Measurements from ENCODE around the gene KLHL30.
"Not testable (repeated sequence)": the region's sequence is repeated elsewhere in the genome, so short reads cannot be mapped to it uniquely, and the experiment has no call there.

Gene KLHL30

GRCh38 chr2:238101891-238102841 is 36.3 kb upstream of the KLHL30 start:
- DNase-seq (ENCODE audit: low read depth), result no peak

DNA sequence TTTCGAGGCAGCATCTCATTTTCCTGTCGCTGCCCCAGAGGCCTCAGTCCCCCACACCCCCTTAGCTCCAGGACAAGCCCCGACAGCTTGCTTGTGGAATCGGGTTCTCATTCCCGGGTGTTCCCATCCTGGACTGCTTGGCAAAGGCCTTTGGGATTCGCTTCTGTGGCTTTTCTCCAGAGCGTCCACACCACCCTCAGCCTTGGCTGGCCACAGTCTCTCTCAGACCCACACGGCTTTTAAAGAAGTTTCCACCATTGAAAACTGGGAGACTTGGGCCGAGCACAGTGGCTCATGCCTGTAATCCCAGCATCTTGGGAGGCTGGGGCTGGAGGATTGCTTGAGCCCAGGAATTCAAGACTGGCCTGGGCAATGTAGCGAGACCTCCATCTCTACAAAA is 35.6 kb upstream of the KLHL30 start:
- DNase-seq (ENCODE audit: low read depth), result no peak

DNA sequence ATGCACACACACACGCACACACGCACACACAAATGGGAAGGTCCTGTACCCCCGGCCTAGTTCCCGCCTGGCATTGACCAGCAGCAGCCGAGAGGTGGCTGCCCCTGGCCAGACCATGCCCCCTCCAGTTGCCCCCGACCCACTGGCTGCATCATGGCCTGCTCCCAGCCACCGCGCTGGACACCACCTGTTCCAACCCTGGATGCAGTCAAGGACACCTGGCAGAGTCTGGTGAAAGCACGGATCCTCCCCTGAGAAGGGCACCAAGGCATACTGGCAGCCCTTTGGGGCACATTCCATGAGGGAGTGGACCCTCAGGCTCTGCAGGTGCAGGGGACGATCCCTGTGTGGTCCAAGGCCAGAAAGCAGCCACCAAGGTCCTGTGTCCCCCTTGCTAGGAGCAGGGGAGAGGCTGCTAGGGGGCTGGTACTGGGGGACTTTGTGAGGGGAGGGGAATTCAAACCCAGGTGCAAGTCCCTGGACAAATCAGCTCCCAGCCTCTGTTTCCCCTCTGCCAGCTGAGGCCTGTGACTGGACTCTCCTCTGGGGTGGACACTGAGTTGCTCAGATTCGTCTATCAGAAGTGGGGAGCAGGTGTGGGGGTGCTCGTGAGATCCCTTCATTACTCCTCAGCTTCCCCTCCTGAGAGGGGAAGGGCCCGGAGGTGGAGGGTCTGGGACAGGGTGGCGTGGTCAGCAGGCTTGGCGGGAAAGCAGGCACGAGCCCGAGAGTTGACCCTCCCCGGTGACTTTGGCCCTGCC is 34.8 kb upstream of the KLHL30 start:
- no peak for DNase-seq (ENCODE audit: low read depth)

DNA sequence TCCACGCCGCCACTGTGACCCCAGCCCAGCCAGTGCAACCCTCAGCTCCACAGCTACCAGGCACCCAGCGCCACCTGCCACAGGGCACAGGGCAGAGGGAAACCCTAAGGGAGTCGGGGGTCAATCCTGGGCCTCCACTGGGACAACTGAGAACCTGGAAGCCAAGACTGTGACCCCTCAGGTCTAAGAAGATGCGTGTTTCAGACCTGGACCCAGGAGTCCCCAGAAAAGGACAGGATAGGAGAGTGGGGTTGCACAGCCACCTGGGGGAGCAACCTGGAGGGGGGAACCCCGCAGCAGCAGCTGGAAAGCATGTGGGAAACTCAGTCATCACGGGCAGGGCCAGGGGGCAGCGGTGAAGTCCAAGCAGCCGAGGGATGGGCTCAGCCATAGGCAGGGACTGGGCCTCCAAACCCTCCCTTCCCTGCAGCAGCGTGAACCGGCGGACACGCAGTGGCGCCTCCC is 34.2 kb upstream of the KLHL30 start:
- DNase-seq (ENCODE audit: low read depth), result no peak

DNA sequence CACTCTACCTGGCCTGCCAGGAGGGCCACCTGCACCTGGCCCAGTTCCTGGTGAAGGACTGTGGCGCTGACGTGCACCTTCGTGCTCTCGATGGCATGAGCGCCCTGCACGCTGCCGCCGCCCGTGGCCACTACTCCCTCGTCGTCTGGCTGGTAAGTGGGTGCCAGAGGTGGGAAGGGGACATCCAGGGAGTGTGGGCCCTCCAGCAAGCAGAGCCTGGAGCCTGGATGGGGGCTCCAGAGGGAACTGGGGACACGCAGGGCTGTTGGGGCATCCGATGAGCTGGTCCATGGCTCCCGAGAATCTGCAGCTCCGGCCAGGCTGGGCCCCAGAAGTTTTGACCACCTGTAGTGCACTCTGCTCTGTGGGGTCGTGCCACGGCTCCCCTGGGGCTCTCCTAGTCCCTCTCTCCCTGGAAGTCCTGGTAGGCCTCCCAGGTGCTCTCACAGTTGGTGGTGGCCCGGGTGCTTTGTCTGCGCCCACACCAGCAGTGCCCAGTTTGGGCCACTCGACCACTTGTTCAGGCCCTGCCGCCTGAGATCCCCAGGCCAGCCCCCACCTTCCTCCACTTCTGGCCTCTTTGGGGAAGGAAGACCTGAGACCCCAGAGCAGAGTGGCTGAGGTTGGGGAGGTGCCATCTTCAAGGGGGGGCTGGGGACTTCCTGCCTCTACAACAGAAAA is 33.6 kb upstream of the KLHL30 start:
- no peak for DNase-seq (ENCODE audit: low read depth)

GRCh38 chr2:238105506-238106338 is 32.7 kb upstream of the KLHL30 start:
- no peak for DNase-seq (ENCODE audit: low read depth)

GRCh38 chr2:238106339-238106697 is 32.1 kb upstream of the KLHL30 start:
- no peak for DNase-seq (ENCODE audit: low read depth)

- no peak for DNase-seq (ENCODE audit: low read depth)
These were observed 31.6 kb upstream of the KLHL30 start for GRCh38 chr2:238106698-238107524.

- no peak for DNase-seq (ENCODE audit: low read depth)
These were observed 30.7 kb upstream of the KLHL30 start for GRCh38 chr2:238107525-238108422.

DNA sequence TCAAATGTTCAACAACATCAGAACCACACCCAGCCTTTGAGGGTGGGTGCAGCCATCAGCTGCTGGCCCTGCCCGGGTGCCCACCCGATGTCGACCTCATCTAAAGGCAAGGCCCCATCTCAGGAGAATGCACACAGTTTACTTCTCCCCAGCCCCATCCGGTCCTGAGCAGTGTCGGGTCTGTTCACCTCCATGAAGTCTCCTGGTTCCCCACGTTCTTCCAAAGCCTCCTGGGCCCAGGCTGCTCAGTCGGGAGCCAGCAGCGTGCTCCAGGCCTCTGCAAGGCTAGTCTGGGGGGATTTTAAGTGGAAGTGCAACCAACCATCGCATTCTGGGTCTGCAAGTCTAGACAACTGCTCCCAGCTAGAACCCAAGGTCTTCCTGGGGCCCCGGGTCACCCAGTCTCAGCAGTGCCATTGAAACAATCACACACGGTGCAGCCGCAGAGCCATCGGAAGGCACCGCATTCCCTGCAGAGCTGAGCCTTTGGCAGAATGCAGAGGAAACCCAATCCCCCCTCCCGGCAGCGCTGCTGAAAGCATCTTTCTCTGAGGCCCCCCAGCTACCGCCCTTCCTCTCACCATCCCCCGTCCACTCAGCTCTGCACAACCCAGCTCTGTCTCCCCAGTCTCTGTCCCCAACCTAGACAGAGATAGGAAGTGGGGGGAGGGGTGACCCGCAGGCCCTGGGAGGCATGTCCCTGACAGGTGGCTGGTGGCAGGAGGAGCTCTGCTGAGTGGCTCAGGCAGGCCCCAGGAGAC is 29.9 kb upstream of the KLHL30 start:
- DNase-seq (ENCODE audit: low read depth), result no peak

DNA sequence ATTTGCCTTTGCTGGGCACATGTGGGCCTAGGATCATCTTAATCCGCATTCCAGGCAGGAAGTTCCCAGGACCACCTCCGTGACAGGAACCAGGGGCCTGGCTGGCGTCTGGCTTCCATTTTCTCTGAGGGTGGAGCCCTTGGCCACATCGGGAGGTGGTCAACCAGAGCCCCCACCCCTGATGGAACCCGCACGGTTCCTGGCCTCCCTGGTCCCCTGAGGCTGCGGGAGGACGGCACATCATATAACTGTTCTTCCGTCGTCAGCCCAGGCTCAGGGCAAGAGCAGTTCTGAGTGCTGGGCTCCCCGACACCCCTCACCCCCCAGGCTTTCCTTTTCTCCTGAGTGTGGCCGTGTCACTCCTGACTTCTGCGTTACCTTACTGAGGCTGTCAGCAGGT is 24.9 kb upstream of the KLHL30 start:
- no peak for DNase-seq (ENCODE audit: low read depth)

DNA sequence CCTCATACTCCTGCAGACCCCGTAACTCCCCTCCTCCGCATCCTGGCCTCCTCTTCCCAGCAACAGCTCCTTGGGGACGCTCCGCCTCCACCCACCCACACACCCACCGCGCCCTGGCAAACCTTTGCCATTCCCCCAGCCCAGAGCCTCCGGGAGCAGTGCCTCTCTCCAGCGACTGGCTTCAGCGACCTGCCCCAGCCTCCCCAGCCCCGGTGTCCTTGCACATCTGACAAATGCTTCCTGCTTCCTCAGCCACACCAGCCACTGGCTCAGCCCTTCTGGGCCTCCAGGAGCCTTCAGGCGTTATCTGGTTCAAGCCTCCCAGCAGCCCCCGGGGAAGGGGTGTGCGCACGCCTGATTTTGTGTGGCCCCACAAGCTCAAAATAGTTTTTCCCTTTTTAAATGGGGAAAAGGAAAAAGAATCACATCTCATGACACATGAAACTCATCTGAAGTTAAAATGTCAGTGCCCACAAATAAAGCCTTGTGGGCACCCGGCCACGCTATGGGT is 24.1 kb upstream of the KLHL30 start:
- DNase-seq (ENCODE audit: low read depth), result no peak

DNA sequence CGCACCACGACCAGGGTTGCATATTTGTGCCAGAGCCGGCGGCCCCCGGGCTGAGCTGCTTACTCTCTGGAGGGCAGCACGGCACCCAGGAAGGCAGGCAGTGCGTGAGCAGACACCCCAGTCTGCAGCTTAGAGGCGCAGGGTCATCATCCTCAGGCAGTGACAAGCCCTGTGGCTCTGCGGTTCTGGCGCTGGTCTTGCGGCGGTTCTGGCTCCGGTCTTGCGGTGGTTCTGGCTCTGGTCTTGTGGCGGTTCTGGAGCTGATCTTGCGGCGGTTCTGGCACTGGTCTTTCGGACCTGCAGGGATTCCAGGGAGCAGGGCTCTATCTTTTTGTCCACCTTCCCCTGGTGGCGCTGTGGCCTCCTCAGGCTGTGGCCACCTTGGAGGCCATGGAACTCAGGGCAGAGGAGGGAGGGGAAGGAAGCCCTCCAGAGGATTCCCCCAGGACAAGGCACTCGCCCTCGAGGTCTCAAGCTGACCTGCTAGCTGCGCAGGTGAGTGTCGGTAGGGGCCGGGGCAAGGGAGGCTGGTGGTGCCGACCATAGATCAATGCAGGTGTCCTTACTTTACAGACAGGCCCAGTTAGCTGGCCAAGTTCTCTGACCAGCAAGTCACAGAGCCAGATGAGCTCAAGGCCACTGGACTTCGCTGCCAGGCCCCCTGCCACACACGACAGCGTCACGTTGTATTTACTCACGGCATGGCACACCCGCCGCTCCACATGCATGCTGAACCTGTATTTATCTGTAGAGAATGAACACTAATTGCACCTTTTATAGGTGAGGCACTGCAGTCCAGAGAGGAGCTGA is 23.4 kb upstream of the KLHL30 start:
- no peak for DNase-seq (ENCODE audit: low read depth)

DNA sequence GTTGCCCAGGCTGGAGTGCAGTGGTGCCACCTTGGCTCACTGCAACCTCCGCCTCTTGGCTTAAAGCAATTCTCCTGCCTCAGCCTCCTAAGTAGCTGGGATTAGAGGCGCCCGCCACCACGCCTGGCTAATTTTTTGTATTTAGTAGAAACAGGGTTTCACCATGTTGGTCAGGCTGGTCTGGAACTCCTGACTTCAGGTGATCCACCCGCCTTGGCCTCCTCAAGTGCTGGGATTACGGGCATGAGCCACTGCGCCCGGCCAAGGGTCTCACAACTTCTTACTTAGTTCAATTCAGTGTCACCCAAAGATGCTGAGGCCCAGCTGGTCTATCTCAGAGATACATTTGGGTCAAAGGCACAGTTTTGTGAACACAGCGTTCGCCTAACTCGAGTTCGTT is 22.8 kb upstream of the KLHL30 start:
- DNase-seq (ENCODE audit: low read depth), result not testable (repeated sequence)

DNA sequence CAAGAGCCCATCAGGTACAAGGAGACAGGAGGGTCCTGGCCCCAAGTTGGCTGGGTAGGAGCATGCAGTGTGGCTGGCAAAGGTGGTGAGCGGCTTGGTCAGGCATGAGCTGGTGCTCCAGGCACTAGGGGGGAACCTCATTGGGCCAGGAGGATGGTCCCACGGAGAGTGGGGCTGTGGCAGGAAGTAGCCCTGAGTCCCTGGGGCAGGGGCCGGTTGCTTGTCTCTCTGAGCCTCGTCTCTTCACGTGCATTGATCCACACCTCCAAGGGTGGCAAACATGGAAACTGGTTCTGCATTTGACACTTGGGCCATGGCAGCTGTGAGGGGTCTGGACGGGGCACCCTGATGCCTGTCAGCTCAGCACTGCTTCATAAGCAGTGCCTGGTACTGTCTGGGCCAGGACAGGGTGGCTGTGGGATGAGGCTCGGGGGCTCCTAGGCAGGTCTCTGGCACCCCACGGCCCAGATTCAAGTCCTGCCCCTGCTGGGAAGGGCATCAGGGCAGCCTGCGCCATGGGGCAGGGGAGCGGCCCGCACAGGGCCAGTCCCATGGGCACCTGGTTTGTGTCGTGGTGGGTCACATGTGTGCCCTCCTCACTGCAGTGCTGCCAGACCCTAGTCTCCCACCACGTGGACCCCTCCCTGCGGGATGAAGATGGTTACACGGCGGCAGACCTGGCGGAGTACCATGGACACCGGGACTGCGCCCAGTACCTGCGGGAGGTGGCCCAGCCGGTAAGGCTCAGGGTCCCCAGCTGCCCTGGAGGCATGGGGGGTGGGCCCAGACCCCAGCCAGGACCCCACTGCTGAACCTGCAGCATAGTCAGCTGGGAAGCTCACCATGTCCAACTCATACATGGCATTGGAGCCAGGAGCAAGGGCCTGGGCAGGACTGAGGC is 21.9 kb upstream of the KLHL30 start:
- DNase-seq (ENCODE audit: low read depth), result no peak

DNA sequence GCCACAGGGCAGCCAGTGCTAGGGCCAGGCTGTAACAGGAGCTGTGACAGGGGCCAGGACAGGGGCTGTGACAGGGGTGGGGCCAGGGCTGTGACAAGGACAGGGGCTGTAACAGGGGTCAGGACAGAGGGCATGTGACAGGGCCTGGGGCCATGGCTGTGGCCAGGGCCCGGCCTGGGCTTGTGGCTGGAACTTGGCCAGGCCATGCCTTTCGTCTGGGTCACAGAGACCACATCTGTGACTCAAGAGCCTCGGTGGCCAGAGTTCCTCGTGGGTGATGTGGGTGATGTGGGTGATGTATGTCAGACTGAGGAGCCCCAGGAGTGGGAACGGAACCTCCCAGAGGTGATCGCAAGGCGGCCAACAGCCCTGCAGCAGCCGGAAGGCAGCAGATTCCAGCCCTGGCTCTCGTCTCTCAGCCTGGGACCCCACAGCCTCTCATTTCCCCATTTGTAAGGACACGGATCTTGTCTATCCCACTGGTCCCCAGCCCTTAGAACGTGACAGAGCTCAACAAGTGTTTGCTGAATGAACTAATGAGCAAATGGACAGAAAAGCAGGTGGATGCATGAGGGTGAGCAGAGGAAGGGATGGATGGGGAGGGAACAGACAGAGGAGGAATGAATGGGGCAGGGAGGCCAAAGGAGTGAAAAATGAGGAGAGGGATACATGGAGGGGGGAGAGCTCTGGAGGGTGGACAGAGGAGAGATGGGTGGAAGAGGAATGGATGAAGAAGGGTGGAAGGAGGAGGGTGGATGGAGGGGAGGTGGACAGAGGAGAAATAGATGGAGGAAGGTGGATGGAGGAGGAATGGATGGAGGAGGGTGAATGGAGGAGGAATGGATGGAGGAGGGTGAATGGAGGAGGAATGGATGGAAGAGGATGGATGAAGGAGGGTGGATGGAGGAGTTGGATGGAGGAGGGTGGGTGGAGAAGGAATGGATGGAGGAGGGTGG is 21.0 kb upstream of the KLHL30 start:
- DNase-seq (ENCODE audit: low read depth), result no peak

Measured in activated T-helper 1 cell treated with Interleukin-2 at 50 U/mL for 16 hours (primary cell).